SK-N-SH treated with all-trans-retinoic acid at 6 μM for 48 hours (cell line): Measurements from ENCODE around the gene CST9L.

Experiments used
- ATAC-seq: fragments of 200-7000 bp; cut with Tn5 transposase; 3 replicates; pipeline ENCODE4 v1.9.1; 2020; ENCODE audit warnings: mild to moderate bottlenecking, moderate library complexity
- ARNTL ChIP-seq: fragments of 450-650 bp; formaldehyde crosslinking; IDR thresholded peaks from 2 replicates; pipeline ENCODE4 v1.5.0; 2020; ENCODE audit warnings: low read depth, mild to moderate bottlenecking, moderate library complexity, borderline replicate concordance
- BACH2 ChIP-seq: fragments of 250-450 bp; sonication (Bioruptor Pico); IDR thresholded peaks from 2 replicates; pipeline ENCODE4 v1.9.0; 2021; ENCODE audit warnings: mild to moderate bottlenecking, borderline replicate concordance
- CSDC2 ChIP-seq: fragments of 250-450 bp; sonication (Bioruptor Pico); IDR thresholded peaks from 2 replicates; pipeline ENCODE4 v1.5.0; 2020; ENCODE audit warnings: mild to moderate bottlenecking, moderate library complexity
- ESRRG ChIP-seq: fragments of 250-450 bp; sonication (Bioruptor Pico); IDR thresholded peaks from 2 replicates; pipeline ENCODE4 v1.6.1; 2021; ENCODE audit warnings: mild to moderate bottlenecking
- GLIS3 ChIP-seq: fragments of 250-450 bp; sonication (Bioruptor Pico); IDR thresholded peaks from 2 replicates; pipeline ENCODE4 v1.5.0; 2020; ENCODE audit warnings: mild to moderate bottlenecking, moderate library complexity
- ISL1 ChIP-seq: fragments of 250-450 bp; sonication (Bioruptor Pico); IDR thresholded peaks from 2 replicates; pipeline ENCODE4 v2.1.2; 2022; ENCODE audit warnings: mild to moderate bottlenecking, moderate library complexity
- OSR1 ChIP-seq: fragments of 250-450 bp; sonication (Bioruptor Pico); IDR thresholded peaks from 2 replicates; pipeline ENCODE4 v1.8.0; 2022; ENCODE audit warnings: moderate library complexity, mild to moderate bottlenecking, inconsistent platforms
- PPARA ChIP-seq: fragments of 250-450 bp; sonication (Bioruptor Pico); IDR thresholded peaks from 2 replicates; pipeline ENCODE4 v1.5.0; 2020; ENCODE audit warnings: mild to moderate bottlenecking, borderline replicate concordance
- RARB ChIP-seq: fragments of 250-450 bp; sonication (Bioruptor Pico); IDR thresholded peaks from 2 replicates; pipeline ENCODE4 v1.8.0; 2021; ENCODE audit warnings: mild to moderate bottlenecking, moderate library complexity
- TCF4 ChIP-seq: fragments of 250-450 bp; sonication (Bioruptor Pico); IDR thresholded peaks from 2 replicates; pipeline ENCODE4 v1.8.0; 2021; ENCODE audit warnings: mild to moderate bottlenecking, moderate library complexity, borderline replicate concordance
- TOX ChIP-seq: fragments of 250-450 bp; sonication (Bioruptor Pico); IDR thresholded peaks from 2 replicates; pipeline ENCODE4 v1.8.0; 2021; ENCODE audit warnings: mild to moderate bottlenecking, moderate library complexity, borderline replicate concordance
- ZC3H10 ChIP-seq: fragments of 250-450 bp; sonication (Bioruptor Pico); IDR thresholded peaks from 2 replicates; pipeline ENCODE4 v1.5.1; 2021; ENCODE audit warnings: mild to moderate bottlenecking, moderate library complexity
- ZFP3 ChIP-seq: fragments of 250-450 bp; sonication (Bioruptor Pico); IDR thresholded peaks from 2 replicates; pipeline ENCODE4 v1.5.0; 2020; ENCODE audit warnings: mild to moderate bottlenecking, moderate library complexity
- ZFP30 ChIP-seq: fragments of 450-650 bp; formaldehyde crosslinking; IDR thresholded peaks from 2 replicates; pipeline ENCODE4 v1.5.0; 2022; ENCODE audit warnings: mild to moderate bottlenecking, moderate library complexity
- ZNF565 ChIP-seq: fragments of 450-650 bp; formaldehyde crosslinking; conservative IDR thresholded peaks from 2 replicates; pipeline ENCODE4 v1.5.0; 2020; ENCODE audit warnings: low read depth, mild to moderate bottlenecking, moderate library complexity
- ZNF70 ChIP-seq: fragments of 450-650 bp; formaldehyde crosslinking; IDR thresholded peaks from 2 replicates; pipeline ENCODE4 v1.5.0; 2020; ENCODE audit warnings: mild to moderate bottlenecking, moderate library complexity
- ZNF8 ChIP-seq: fragments of 450-650 bp; formaldehyde crosslinking; IDR thresholded peaks from 2 replicates; pipeline ENCODE4 v1.5.0; 2020; ENCODE audit warnings: mild to moderate bottlenecking, moderate library complexity
- TF ChIP-seq, protein P1 (sequence below): fragments of 250-450 bp; sonication (Bioruptor Pico); IDR thresholded peaks from 2 replicates; pipeline ENCODE4 v1.5.0; 2020; ENCODE audit warnings: mild to moderate bottlenecking, moderate library complexity
- TF ChIP-seq, protein P2 (sequence below): fragments of 250-450 bp; sonication (Bioruptor Pico); IDR thresholded peaks from 2 replicates; pipeline ENCODE4 v1.8.0; 2021; ENCODE audit warnings: low read depth, mild to moderate bottlenecking, moderate library complexity, borderline replicate concordance
- TF ChIP-seq, protein P3 (sequence below): fragments of 250-450 bp; sonication (Bioruptor Pico); IDR thresholded peaks from 2 replicates; pipeline ENCODE4 v1.5.1; 2020; ENCODE audit warnings: low read depth, mild to moderate bottlenecking, moderate library complexity
- TF ChIP-seq, protein P4 (sequence below): fragments of 250-450 bp; sonication (Bioruptor Pico); IDR thresholded peaks from 2 replicates; pipeline ENCODE4 v1.8.0; 2020; ENCODE audit warnings: mild to moderate bottlenecking, moderate library complexity, borderline replicate concordance

CST9L gene

DNA sequence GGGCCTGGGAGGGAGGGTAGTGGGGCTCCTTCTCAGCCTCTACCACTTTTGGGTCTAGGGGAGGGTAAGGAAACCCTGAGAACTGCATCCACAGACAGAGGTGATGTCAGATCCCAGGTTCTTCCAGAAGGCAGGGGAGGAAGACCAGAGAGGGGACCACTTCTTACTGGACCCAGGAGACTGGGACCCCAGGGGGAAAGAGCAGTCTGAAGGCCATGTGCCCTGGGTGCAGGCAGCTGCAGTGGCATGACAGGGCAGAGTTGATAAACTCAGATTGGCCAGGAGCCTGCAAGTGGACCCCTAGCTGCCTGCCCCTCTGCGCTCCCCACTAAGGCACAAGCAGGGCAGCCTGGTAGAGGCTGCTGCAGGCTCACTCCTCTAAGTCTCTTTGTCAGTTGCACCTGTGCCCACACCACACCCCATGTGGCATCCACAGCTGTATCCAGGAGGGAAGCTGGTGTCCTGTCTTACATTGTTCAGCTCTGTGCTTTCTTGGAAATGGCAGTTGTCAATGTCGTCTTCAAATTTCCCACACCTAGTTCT, 2.7 kb downstream of the CST9L start:
- no peak for TF ChIP-seq GLIS3
- TF ChIP-seq PPARA (CRISPR knock-in tag): no peak
- TF ChIP-seq ARNTL (CRISPR knock-in tag): no peak
- TF ChIP-seq, protein P1, sequence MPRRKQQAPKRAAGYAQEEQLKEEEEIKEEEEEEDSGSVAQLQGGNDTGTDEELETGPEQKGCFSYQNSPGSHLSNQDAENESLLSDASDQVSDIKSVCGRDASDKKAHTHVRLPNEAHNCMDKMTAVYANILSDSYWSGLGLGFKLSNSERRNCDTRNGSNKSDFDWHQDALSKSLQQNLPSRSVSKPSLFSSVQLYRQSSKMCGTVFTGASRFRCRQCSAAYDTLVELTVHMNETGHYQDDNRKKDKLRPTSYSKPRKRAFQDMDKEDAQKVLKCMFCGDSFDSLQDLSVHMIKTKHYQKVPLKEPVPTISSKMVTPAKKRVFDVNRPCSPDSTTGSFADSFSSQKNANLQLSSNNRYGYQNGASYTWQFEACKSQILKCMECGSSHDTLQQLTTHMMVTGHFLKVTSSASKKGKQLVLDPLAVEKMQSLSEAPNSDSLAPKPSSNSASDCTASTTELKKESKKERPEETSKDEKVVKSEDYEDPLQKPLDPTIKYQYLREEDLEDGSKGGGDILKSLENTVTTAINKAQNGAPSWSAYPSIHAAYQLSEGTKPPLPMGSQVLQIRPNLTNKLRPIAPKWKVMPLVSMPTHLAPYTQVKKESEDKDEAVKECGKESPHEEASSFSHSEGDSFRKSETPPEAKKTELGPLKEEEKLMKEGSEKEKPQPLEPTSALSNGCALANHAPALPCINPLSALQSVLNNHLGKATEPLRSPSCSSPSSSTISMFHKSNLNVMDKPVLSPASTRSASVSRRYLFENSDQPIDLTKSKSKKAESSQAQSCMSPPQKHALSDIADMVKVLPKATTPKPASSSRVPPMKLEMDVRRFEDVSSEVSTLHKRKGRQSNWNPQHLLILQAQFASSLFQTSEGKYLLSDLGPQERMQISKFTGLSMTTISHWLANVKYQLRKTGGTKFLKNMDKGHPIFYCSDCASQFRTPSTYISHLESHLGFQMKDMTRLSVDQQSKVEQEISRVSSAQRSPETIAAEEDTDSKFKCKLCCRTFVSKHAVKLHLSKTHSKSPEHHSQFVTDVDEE: no peak
- no peak for TF ChIP-seq ZFP3 (CRISPR knock-in tag)
- no peak for TF ChIP-seq RARB
- TF ChIP-seq ZNF8 (CRISPR knock-in tag): no peak
- no peak for TF ChIP-seq CSDC2
- TF ChIP-seq, protein P2, sequence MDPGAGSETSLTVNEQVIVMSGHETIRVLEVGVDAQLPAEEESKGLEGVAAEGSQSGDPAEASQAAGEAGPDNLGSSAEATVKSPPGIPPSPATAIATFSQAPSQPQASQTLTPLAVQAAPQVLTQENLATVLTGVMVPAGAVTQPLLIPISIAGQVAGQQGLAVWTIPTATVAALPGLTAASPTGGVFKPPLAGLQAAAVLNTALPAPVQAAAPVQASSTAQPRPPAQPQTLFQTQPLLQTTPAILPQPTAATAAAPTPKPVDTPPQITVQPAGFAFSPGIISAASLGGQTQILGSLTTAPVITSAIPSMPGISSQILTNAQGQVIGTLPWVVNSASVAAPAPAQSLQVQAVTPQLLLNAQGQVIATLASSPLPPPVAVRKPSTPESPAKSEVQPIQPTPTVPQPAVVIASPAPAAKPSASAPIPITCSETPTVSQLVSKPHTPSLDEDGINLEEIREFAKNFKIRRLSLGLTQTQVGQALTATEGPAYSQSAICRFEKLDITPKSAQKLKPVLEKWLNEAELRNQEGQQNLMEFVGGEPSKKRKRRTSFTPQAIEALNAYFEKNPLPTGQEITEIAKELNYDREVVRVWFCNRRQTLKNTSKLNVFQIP (CRISPR knock-in tag): no peak
- no peak for ATAC-seq

DNA sequence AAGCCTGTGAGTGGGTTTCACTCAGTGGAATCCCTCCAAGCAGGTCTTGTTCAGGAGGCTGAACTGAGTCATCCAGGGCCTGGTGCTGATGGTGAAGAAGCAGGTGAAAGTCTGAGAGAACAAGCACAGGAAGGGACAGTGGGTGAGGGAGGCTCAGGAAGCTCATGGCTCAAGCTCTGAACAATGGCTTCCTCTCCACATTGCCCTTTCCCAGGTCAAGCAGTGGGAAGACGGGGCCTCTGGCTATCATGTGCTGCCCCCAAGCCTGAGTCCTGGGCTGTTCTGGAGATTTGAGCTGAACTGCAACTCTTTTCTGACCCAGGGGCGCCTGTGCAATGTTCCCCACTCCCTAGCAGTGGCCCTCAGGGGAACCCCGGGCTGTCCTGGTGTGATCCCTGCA, 3.4 kb downstream of the CST9L start:
- no peak for TF ChIP-seq ZNF70 (CRISPR knock-in tag)
- TF ChIP-seq TOX: no peak
- TF ChIP-seq ESRRG: no peak
- TF ChIP-seq ARNTL (CRISPR knock-in tag): no peak
- TF ChIP-seq, protein P3, sequence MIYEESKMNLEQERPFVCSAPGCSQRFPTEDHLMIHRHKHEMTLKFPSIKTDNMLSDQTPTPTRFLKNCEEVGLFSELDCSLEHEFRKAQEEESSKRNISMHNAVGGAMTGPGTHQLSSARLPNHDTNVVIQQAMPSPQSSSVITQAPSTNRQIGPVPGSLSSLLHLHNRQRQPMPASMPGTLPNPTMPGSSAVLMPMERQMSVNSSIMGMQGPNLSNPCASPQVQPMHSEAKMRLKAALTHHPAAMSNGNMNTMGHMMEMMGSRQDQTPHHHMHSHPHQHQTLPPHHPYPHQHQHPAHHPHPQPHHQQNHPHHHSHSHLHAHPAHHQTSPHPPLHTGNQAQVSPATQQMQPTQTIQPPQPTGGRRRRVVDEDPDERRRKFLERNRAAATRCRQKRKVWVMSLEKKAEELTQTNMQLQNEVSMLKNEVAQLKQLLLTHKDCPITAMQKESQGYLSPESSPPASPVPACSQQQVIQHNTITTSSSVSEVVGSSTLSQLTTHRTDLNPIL (CRISPR knock-in tag): no peak
- no peak for TF ChIP-seq ZFP3 (CRISPR knock-in tag)
- TF ChIP-seq, protein P4, sequence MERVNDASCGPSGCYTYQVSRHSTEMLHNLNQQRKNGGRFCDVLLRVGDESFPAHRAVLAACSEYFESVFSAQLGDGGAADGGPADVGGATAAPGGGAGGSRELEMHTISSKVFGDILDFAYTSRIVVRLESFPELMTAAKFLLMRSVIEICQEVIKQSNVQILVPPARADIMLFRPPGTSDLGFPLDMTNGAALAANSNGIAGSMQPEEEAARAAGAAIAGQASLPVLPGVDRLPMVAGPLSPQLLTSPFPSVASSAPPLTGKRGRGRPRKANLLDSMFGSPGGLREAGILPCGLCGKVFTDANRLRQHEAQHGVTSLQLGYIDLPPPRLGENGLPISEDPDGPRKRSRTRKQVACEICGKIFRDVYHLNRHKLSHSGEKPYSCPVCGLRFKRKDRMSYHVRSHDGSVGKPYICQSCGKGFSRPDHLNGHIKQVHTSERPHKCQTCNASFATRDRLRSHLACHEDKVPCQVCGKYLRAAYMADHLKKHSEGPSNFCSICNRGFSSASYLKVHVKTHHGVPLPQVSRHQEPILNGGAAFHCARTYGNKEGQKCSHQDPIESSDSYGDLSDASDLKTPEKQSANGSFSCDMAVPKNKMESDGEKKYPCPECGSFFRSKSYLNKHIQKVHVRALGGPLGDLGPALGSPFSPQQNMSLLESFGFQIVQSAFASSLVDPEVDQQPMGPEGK: no peak
- no peak for TF ChIP-seq ISL1 (CRISPR knock-in tag)
- no peak for TF ChIP-seq ZNF8 (CRISPR knock-in tag)
- TF ChIP-seq PPARA (CRISPR knock-in tag): no peak
- no peak for TF ChIP-seq TCF4 (CRISPR knock-in tag)
- TF ChIP-seq ZNF565: no peak
- no peak for TF ChIP-seq OSR1 (CRISPR knock-in tag)
- no peak for TF ChIP-seq ZC3H10 (CRISPR knock-in tag)
- TF ChIP-seq GLIS3: no peak
- no peak for TF ChIP-seq BACH2 (CRISPR knock-in tag)
- TF ChIP-seq ZFP30: no peak
- TF ChIP-seq CSDC2: no peak

DNA sequence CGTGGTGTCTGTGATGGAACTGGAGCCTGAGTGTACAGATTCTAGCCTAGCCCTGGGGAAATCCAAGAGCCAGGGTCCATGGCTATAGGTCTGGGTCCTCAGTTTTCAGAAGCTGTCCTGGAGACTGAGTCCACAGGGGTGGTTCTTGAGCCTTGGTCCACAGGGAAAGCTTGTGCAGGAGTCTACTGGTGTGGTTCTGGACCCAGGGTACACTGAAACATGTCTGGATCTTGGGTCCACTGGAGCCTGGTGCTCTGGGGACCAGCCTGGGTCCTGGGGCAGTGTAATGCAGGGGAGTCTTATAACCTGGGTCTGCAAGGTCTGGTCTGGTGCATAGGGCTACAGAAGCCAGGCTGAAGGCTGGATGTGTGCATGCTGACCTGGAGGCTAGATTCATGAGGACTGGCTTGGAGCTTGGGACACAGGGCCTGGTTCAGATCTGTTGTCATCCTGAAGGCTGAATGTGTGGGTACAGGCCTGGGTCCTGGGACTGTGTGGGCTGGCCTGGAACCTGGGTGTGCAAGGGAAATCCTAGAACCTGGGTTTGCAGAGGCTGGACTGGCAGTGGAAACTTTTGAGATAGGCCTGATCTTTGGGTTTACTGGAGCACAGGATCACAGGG, 5.5 kb downstream of the CST9L start:
- ATAC-seq: no peak
- TF ChIP-seq TCF4 (CRISPR knock-in tag) (no peak), ZFP3 (CRISPR knock-in tag) (no peak), BACH2 (CRISPR knock-in tag) (no peak)

More for the DNA sequence above, 3.4 kb downstream of the CST9L start:
- ATAC-seq: no peak

DNA sequence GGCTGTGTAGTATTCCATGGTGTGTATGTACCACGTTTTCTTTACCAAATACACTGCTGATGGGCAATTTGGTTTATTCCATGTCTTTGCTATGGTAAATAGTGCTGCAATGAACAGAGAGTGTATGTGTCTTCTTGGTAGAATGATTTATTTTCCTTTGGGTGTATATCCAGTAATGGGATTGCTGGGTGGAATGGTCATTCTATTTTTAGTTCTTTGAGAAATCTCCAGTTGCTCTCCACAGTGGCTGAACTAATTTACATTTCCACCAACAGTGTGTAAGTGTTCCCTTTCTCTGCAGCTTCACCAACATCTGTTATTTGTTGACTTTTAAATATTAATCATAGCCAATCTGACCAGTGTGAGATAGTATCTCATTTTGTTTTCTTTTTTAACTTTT, 13.9 kb downstream of the CST9L start:
- ATAC-seq: no peak
- TF ChIP-seq ESRRG: no peak
- no peak for TF ChIP-seq ISL1 (CRISPR knock-in tag)
- no peak for TF ChIP-seq ZC3H10 (CRISPR knock-in tag)
- TF ChIP-seq, protein P4: no peak
- no peak for TF ChIP-seq ZNF8 (CRISPR knock-in tag)
- no peak for TF ChIP-seq ZFP30
- no peak for TF ChIP-seq PPARA (CRISPR knock-in tag)
- TF ChIP-seq BACH2 (CRISPR knock-in tag): no peak
- TF ChIP-seq, protein P3 (CRISPR knock-in tag): no peak
- no peak for TF ChIP-seq ARNTL (CRISPR knock-in tag)
- TF ChIP-seq ZFP3 (CRISPR knock-in tag): no peak
